Activated CD8-positive, alpha-beta T cell treated with anti-CD3 and anti-CD28 coated beads for 36 hours (primary cell): Measurements from ENCODE around the gene PHC2. TPM values are rescaled to one million over a fixed set of nuclear protein-coding genes. Genes with fewer than 3 reads are reported as not detected.
A peak's percentile ranks its signal among the peaks of the same experiment; 100 is the strongest.

Experiments used
- ATAC-seq: fragments of 200-7000 bp; cut with Tn5 transposase; one replicate; pipeline ENCODE4 v1.10.0; 2021; ENCODE audit warnings: mild to moderate bottlenecking, moderate library complexity
- CTCF ChIA-PET: fragments of 350-600 bp; sonication (Branson Sonifier 250); formaldehyde crosslinking; loops from one replicate; lab custom pipeline; 2021; ENCODE audit warnings: antibody characterized with exemption; lab: Charles Lee
- POLR2A ChIA-PET: fragments of 350-600 bp; sonication (Branson Sonifier 250); formaldehyde crosslinking; loops from one replicate; lab custom pipeline; 2021; ENCODE audit warnings: antibody characterized with exemption; lab: Charles Lee
- DNase-seq: peaks from one replicate; pipeline ENCODE4 v3.0.0-alpha.2; 2020
- H3K27ac Mint-ChIP-seq: one replicate; pipeline ENCODE4 v1.8.0; 2021; ENCODE audit warnings: mild to moderate bottlenecking, mixed read lengths
- H3K27me3 Mint-ChIP-seq: one replicate; pipeline ENCODE4 v1.8.0; 2021; ENCODE audit warnings: mixed read lengths
- H3K36me3 Mint-ChIP-seq: one replicate; pipeline ENCODE4 v1.8.0; 2021; ENCODE audit warnings: low read depth, mixed read lengths
- H3K4me1 Mint-ChIP-seq: one replicate; pipeline ENCODE4 v1.8.0; 2021; ENCODE audit warnings: low read depth, mixed read lengths
- H3K4me3 Mint-ChIP-seq: one replicate; pipeline ENCODE4 v1.8.0; 2021; ENCODE audit warnings: mild to moderate bottlenecking, moderate library complexity, mixed read lengths
- H3K9me3 Mint-ChIP-seq: one replicate; pipeline ENCODE4 v1.8.0; 2021; ENCODE audit warnings: mixed read lengths
- CTCF ChIP-seq: fragments of 200-600 bp; IDR thresholded peaks from one replicate; pipeline ENCODE4 v1.8.0; 2022; ENCODE audit warnings: antibody characterized with exemption, mild to moderate bottlenecking
- intact Hi-C: fragments of 100-400 bp; cut with micrococcal nuclease; formaldehyde crosslinking; loops from one replicate; pipeline ENCODE4 v1.10.0; 2022
- total RNA-seq, 2 experiments: library from RNA; stranded (reverse); gene quantifications; one replicate each; pipeline ENCODE4 v1.2.3, GENCODE V29; 2021

PHC2 gene
- total RNA-seq, 2 experiments from 2014 or later = 26.0 to 28.0 TPM

GRCh38 chr1:33351281-33351660, 79.6 kb downstream of the PHC2 start:
- ChIA-PET CTCF (interaction anchor here (0.7 to 1.6 kb wide), 2 partner anchors 12 to 104 kb away, joined by 3 to 6 read pairs; no protein-coding TSS in a partner anchor), POLR2A (interaction anchor here (0.8 to 2.4 kb wide), 3 partner anchors 9 to 48 kb away, joined by 3 to 6 read pairs (median 3); no protein-coding TSS in a partner anchor)
- H3K4me1 Mint-ChIP-seq = peaks cover 35% of the 10 kb centered on the region
- H3K36me3 Mint-ChIP-seq = peaks cover 22% of the 10 kb centered on the region
- H3K27me3 Mint-ChIP-seq = no peaks in the 10 kb centered on the region
- H3K9me3 Mint-ChIP-seq = no peaks in the 10 kb centered on the region
- DNase-seq = no peak
- peak overlapping the region; percentile 91 for H3K4me3 Mint-ChIP-seq
- intact Hi-C loops = no loop called here
- no peak for ATAC-seq
- no peak for TF ChIP-seq CTCF
- H3K27ac Mint-ChIP-seq = no peak overlapping the region

DNA sequence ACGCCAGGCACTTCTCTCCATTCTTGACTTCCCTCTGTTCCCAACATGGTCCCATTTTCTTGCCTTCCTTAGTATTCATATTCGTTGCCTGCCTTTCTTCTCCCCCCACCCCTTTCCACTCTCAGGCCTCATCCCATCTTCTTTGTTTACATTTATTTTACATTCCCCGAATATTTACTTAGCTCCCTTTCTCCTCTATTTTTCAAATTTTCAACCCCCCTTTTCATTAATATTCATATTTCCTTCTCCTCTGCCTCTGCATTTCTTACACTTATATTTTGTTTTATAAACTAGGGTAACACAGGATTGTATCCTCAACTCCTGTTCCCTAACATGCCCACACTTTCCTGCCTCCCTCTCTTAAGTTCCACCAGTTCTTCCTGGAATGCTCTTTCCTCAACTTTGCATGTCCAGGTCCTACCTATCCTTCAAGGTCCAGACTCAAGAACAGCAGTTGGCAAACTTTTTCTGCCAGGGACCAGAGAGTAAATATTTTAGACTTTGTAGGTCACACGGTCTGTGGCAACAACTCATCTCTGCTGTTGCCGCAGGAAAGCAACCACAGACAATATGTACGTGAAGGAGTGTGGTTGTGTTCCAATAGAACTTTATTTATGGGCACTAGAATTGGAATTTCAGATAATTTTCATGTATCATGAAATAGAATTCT, 80.1 kb downstream of the PHC2 start:
- peaks cover 23% of the 10 kb centered on the region for H3K36me3 Mint-ChIP-seq
- CTCF ChIA-PET = interaction anchor here (1.6 kb wide), 1 partner anchor 13 kb away, joined by 6 read pairs; no protein-coding TSS in a partner anchor
- peaks cover 39% of the 10 kb centered on the region for H3K4me1 Mint-ChIP-seq
- peak overlapping the region; percentile 92 for H3K27ac Mint-ChIP-seq
- TF ChIP-seq CTCF = no peak
- peak overlapping the region; percentile 91 for H3K4me3 Mint-ChIP-seq
- POLR2A ChIA-PET = interaction anchor here (0.8 to 2.4 kb wide), 3 partner anchors 9 to 48 kb away, joined by 3 to 6 read pairs (median 3); no protein-coding TSS in a partner anchor
- no peak for DNase-seq
- no peaks in the 10 kb centered on the region for H3K9me3 Mint-ChIP-seq
- no peaks in the 10 kb centered on the region for H3K27me3 Mint-ChIP-seq
- no peak for ATAC-seq
- intact Hi-C loops = no loop called here

GRCh38 chr1:33349778-33350610, 80.9 kb downstream of the PHC2 start:
- Mint-ChIP-seq H3K27me3 (no peaks in the 10 kb centered on the region), H3K4me1 (peaks cover 45% of the 10 kb centered on the region), H3K27ac (peak overlapping the region; percentile 92), H3K36me3 (peaks cover 28% of the 10 kb centered on the region), H3K9me3 (no peaks in the 10 kb centered on the region), H3K4me3 (peak overlapping the region; percentile 91)
- ChIA-PET POLR2A (interaction anchor here (1.0 to 2.4 kb wide), 4 partner anchors 11 to 250 kb away, joined by 3 to 6 read pairs (median 4); no protein-coding TSS in a partner anchor), CTCF (interaction anchor here (1.6 kb wide), 1 partner anchor 14 kb away, joined by 6 read pairs; no protein-coding TSS in a partner anchor)
- intact Hi-C loops = no loop called here
- no peak for TF ChIP-seq CTCF
- ATAC-seq (peak; percentile 87), DNase-seq (peak; percentile 82)

DNA sequence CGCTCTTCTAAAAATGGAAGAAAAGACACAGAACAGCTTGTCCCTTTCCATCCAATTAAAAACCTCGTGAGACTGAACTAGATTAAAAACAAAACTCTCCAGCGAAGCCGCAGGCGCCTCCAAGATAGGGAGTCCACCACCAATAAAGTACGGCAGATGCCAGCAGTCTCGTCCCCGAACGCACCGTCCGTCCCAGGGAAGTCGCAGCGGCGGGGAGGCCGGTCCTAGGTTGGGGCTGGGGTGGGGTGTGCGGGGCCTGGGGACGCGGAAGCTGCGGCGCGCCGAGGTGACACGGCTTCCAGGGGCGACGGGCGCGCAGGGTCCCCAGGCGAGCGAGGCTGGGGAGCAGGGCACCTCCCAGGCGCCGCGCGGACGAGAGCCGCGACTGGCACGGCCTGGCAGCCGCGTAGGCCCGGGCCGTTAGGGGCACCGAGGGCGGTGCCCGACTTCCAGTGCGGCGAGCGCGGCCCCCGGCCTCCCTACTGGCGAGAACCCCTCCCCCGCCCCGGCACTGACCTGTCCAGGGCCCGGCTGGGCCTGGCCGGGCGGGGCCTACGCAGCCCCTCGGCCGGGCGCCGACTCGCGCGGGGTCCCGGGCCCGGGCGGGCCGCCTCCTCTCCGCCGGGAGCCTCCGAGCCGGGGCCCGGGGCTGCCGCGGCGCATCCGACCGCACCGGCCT, 81.7 kb downstream of the PHC2 start:
- TF ChIP-seq CTCF = no peak
- Mint-ChIP-seq H3K4me1 (peaks cover 48% of the 10 kb centered on the region), H3K27ac (peak overlapping the region; percentile 94), H3K9me3 (no peaks in the 10 kb centered on the region), H3K4me3 (peak overlapping the region; percentile 82), H3K36me3 (peaks cover 28% of the 10 kb centered on the region), H3K27me3 (no peaks in the 10 kb centered on the region)
- ATAC-seq (peak; percentile 49), DNase-seq (peak; percentile 56)
- intact Hi-C loops = no loop called here
- ChIA-PET CTCF (no interaction called here), POLR2A (interaction anchor here (0.6 to 2.4 kb wide), 6 partner anchors 10 to 249 kb away, joined by 3 to 6 read pairs (median 4); no protein-coding TSS in a partner anchor)
